ENCODE measurements around the gene MGAM2. TPM values are rescaled to one million over a fixed set of nuclear protein-coding genes. Genes with fewer than 3 reads are reported as not detected.
A peak's percentile ranks its signal among the peaks of the same experiment; 100 is the strongest.

MGAM2 gene
- total RNA-seq, 1 experiment from 2014 or later: 10.1 TPM

- DNase-seq (ENCODE audit: low spot score): no peak
These were observed 64.1 kb downstream of the MGAM2 start for GRCh38 chr7:142175594-142175993.

- no peak for DNase-seq (ENCODE audit: low spot score)
These were observed 65.4 kb downstream of the MGAM2 start for GRCh38 chr7:142176901-142177300.

DNA sequence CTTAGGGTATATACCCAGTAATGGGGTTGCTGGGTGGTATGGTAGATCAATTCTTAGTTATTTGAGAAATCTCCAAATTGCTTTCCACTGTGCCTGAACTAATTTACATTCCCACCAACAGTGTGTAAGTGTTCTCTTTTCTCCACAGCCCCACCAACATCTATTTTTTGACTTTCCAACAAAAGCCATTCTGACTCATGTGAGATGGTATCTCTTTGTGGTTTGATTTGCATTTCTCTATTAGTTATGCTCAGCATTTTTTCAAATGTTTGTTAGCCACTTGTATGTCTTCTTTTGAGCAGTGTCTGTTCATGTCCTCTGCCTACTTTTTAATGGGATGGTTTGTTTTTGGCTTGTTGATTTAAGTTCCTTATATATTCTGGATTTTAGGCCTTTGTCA is 66.4 kb downstream of the MGAM2 start:
- no peak for DNase-seq (ENCODE audit: low spot score)

DNA sequence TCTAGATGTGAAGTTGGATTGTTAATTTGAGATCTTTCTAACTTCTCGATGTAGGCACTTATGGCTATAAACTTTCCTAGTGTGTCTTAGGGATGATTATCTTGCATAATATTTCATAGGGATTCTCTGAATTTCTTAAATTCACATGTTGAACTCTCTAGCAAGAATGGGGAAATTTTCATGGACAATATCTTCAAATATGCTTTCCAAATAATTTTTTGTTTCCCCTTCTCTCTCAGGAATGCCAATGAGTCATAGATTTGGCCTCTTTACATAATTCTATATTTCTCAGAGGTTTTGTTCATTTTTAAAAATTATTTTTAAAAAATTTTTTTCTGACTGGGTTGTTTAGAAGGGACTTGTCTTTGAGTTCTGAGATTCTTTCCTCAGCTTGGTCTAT is 68.9 kb downstream of the MGAM2 start:
- no peak for DNase-seq (ENCODE audit: low spot score)

- DNase-seq (ENCODE audit: low spot score): no peak
These were observed 69.7 kb downstream of the MGAM2 start for GRCh38 chr7:142181211-142181610.

DNA sequence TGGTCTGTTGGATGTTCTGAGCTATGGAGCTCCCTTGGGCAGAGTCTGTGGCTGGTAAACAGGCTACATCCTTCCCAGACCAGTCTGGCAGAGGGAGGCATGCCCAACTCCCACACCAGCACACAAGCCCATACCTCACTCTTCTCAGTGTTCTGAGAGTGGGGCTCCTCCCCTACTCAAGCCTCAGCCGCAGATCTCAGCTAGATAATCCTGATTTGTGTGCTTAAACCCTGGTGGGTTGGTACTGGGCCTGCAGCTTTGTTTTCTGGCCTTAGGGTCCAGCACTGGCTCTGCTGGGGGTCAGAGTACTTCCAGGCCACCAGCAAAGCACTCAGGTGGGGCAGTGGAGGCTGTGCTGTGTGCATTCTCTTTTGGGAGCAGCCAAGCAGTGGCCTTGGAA is 70.4 kb downstream of the MGAM2 start:
- DNase-seq (ENCODE audit: low spot score): no peak

DNA sequence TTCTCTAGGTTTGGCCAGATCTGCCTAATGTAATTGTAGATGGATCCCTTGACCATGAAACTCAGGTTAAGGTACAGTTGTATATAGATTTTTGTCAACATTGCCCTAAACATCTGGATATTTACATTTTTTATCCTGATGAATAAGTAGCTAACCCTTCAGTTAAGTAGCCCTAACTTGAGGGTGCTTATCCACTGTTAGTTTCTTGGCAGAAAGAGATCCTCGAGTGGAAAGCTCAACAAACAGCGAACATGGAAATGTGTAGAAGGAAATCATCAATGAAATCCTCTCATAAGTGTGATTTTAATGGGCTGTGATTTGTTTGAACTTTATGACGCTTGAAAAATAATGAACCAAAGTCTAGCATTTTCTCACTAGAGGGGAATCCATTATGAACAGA is 73.6 kb downstream of the MGAM2 start:
- DNase-seq (ENCODE audit: low spot score): no peak

GRCh38 chr7:142185801-142186200 is 74.3 kb downstream of the MGAM2 start:
- no peak for DNase-seq (ENCODE audit: low spot score)

DNA sequence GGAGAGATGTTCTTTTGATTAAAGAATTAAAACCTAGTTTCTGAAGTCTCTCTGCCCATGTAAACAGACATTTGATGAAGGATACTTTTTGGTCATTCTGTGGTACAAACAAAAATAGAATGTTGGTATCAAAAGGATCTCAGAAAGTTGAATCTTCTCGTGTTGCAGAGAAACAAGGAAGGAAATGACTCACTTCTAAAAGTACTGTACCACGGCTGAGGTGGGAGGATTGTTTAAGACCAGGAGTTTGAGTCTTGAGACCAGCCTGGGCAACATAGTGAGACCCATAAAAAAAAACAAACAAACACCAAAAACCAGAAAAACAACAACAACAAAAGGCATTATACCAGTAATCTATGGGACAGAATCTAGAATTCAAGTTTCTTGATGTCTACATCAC is 76.6 kb downstream of the MGAM2 start:
- no peak for DNase-seq (ENCODE audit: low spot score)

- DNase-seq (ENCODE audit: low spot score): peak; percentile 76
These were observed 77.3 kb downstream of the MGAM2 start for GRCh38 chr7:142188846-142189245.

DNA sequence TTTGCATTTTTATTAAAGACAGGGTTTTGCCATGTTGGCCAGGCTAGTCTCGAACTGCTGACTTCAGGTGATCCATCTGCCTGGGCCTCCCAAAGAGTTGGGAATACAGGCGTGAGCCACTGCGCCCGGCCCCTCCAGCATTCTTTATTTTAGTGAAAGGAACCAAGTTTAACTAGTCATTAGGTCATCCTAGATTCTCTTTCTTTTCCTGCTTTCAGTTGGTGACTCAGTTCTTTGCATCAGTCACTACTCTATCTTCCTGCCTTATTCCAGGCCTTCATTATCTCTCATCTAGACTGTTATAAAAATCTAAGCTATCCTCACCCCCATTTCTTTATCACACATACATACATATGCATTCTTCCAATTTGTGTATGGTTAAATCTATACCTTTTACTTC is 82.7 kb downstream of the MGAM2 start:
- DNase-seq (ENCODE audit: low spot score): no peak

DNA sequence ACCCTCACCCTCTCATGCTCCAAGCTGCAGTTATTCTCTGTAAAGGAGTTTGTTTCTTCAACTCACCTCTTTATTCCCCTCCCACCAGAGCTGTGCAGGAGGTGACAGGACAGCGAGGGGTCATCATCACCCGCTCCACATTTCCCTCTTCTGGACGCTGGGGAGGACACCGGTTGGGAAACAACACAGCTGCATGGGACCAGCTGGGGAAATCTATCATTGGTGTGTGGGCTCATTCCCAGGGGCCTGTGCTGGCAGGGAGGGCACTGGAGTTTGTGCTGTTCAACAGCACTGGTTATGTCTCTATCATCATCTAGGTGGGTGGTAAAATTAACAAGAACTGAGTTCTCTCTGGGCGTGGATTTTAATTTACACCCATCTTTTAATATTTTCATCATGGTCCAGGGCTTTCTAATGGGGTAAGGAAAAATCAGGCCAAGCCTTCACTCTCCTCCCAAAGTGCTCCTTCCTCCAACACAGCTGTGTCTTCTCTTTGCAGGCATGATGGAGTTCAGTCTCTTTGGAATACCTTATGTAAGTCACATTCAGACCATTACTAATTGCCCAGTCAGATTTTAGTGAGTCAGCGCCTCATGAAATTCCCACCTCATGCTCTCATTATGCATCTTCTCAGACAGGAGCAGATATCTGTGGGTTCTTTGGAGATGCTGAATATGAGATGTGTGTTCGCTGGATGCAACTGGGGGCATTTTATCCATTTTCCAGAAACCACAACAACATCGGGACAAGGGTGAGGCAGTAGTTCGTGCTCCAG is 84.7 kb downstream of the MGAM2 start:
- DNase-seq (ENCODE audit: low spot score): no peak

GRCh38 chr7:142200206-142200605 is 88.7 kb downstream of the MGAM2 start:
- no peak for DNase-seq (ENCODE audit: low spot score)

DNA sequence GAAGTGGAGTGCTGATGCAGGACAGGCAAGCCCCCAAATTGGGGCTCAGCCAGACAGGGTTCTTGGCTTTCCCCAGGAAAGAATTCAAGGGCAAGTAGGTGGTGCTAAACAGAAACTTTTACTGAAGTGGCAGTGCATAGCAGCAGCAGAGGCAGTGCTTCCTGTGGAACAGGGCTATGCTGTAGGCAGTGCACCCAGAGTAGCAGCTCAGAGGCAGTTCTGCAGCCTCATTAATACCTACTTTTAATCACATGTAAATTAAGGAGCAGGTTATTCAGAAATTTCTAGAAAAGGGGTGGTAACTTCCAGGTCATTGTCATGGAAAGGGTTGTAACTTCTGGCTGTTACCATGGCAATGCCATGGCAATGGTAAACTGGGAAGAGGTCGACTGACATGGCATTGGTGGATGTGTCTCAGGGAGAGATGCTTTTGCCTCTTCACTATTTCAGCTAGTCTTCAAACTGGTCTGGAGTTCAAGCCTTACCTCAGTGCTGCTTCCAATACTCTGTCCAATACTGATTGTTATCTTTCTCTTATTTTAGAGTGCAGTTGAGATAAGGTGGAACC is 117.1 kb downstream of the MGAM2 start:
- no peak for DNase-seq (ENCODE audit: low spot score)

GRCh38 chr7:142231716-142232115 is 120.2 kb downstream of the MGAM2 start:
- DNase-seq (ENCODE audit: low spot score): peak; percentile 19

- DNase-seq (ENCODE audit: low spot score): no peak
These were observed 129.0 kb downstream of the MGAM2 start for GRCh38 chr7:142240546-142240945.

GRCh38 chr7:142243823-142244222 is 132.3 kb downstream of the MGAM2 start:
- no peak for DNase-seq (ENCODE audit: low spot score)

GRCh38 chr7:142248166-142249160 is 136.9 kb downstream of the MGAM2 start:
- DNase-seq (ENCODE audit: low spot score): no peak

- DNase-seq (ENCODE audit: low spot score): no peak
These were observed 138.4 kb downstream of the MGAM2 start for GRCh38 chr7:142249918-142250317.

DNA sequence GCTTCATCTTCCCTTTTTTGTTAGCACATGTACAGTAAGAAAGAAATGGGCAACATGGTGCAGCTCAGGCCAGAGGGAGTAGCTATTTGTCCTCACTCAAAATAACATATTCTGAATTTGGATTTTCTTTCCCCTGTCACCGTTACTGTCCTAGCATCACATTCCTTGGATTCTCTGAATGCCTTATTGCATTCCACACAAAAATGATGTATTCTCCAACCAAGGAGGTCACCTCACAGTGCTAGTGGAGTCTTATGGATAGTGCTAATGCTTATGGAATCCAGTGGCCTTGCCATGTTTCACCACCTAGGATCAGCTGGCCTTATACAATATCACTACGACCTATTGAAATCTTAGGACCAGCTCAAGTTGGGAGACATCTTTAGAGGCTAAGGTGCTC is 139.2 kb downstream of the MGAM2 start:
- no peak for DNase-seq (ENCODE audit: low spot score)

- DNase-seq (ENCODE audit: low spot score): no peak
These were observed 146.4 kb downstream of the MGAM2 start, which contains the start of gene PRSS58 for GRCh38 chr7:142257958-142258357. Gene PRSS58 (minus strand): TSS chr7:142258058. CDS start chr7:142257707, 351 bp downstream.

All from HT-29 (cell line).